Measurements from ENCODE around the gene SLC25A6. TPM values are rescaled to one million over a fixed set of nuclear protein-coding genes. Genes with fewer than 3 reads are reported as not detected.
"Not testable (repeated sequence)": the region's sequence is repeated elsewhere in the genome, so short reads cannot be mapped to it uniquely, and the experiment has no call there.

Gene SLC25A6
- total RNA-seq, 2 donors from 2014 or later = 402 to 411 TPM

DNA sequence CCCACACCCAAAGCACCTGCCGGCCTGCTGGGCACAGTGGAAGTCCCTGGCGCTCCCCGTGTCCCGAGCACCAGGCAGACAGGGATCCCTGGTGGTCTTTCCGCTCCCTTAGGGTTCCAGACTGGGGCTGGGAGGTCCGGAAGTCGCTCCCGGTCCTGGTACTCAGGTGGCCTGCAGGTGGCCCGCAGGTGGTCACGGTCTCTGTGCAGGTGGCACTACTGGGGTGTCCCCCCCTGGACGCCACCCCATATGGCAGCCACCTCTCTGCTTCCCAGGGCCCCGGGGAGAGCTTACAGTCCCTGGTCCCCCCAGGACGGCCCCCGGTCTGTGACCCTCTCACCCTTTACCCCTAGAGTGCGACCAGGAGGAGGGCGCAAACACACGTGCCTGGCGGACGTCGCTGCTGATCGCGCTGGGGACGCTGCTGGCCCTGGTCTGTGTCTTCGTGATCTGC lies 13.6 kb downstream of the SLC25A6 start:
- H3K27me3 Mint-ChIP-seq (ENCODE audit: low read depth) = no peaks in the 10 kb centered on the region
- DNase-seq (no peak), ATAC-seq (replicated peaks in 1 of 2) (peak in 1 of 2 donors; percentile 33)
- H3K27ac Mint-ChIP-seq = peak overlapping the region; percentile 63
- H3K4me1 Mint-ChIP-seq (ENCODE audit: low read depth) = no peaks in the 10 kb centered on the region
- no peaks in the 10 kb centered on the region for H3K9me3 Mint-ChIP-seq
- no peak overlapping the region for H3K4me3 Mint-ChIP-seq
- H3K36me3 Mint-ChIP-seq (ENCODE audit: insufficient read depth in 2 of 2) = peaks cover 0 to 2% of the 10 kb centered on the region in 2 donors

DNA sequence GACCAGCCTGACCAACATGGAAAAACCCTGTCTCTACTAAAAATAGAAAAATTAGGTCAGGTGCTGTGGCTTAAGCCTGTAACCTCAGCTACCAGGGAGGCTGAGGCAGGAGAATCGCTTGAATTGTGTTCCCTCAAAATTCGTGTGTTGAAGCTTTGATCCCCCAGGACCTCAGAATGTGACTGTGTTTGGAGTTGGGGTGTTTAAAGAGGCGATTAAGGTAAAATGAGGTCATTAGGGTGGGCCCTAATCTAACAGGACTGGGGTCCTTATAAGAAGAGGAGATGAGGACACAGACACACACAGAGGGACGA lies 23.6 kb downstream of the SLC25A6 start:
- H3K4me1 Mint-ChIP-seq (ENCODE audit: low read depth) = no peaks in the 10 kb centered on the region

GRCh38 chrX:1366363-1366762 lies 25.6 kb downstream of the SLC25A6 start:
- not testable (repeated sequence) for H3K9me3 Mint-ChIP-seq; ATAC-seq (replicated peaks in 1 of 2); H3K4me1 Mint-ChIP-seq (ENCODE audit: low read depth); H3K4me3 Mint-ChIP-seq; H3K27me3 Mint-ChIP-seq (ENCODE audit: low read depth); DNase-seq; H3K27ac Mint-ChIP-seq
- H3K36me3 Mint-ChIP-seq (ENCODE audit: insufficient read depth in 2 of 2) = peaks cover 7 to 11% of the 10 kb centered on the region in 2 donors

More for the DNA sequence above, 23.6 kb downstream of the SLC25A6 start:
- no peak overlapping the region for H3K4me3 Mint-ChIP-seq
- ATAC-seq (replicated peaks in 1 of 2) (no peak), DNase-seq (no peak)
- peaks cover 0 to 6% of the 10 kb centered on the region in 2 donors for H3K36me3 Mint-ChIP-seq (ENCODE audit: insufficient read depth in 2 of 2)
- H3K9me3 Mint-ChIP-seq = no peaks in the 10 kb centered on the region
- no peak overlapping the region for H3K27ac Mint-ChIP-seq
- no peaks in the 10 kb centered on the region for H3K27me3 Mint-ChIP-seq (ENCODE audit: low read depth)

GRCh38 chrX:1361910-1362309 lies 30.0 kb downstream of the SLC25A6 start:
- Mint-ChIP-seq H3K4me1 (ENCODE audit: low read depth) (no peaks in the 10 kb centered on the region), H3K27me3 (ENCODE audit: low read depth) (no peaks in the 10 kb centered on the region), H3K4me3 (no peak overlapping the region), H3K9me3 (peaks cover 4 to 5% of the 10 kb centered on the region in 2 donors), H3K27ac (peak overlapping the region; percentile 11), H3K36me3 (ENCODE audit: insufficient read depth in 2 of 2) (peaks cover 16 to 25% of the 10 kb centered on the region in 2 donors)
- ATAC-seq (replicated peaks in 1 of 2) = no peak
- no peak for DNase-seq

DNA sequence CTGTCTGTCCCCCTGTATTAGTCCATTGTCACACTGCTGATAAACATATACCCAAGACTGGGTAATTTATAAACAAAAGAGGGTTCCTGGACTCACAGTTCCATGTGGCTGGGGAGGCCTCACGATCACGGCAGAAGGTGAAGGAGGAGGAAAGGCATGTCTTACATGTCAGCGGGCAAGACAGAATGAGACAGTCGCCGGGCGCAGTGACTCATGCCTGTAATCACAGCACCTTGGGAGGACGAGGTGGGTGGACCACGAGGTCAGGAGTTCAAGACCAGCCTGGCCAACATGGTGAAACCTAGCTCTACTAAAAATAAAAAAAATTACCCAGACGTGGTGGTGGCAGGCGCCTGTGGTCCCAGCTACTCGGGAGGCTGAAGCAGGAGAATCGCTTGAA lies 30.6 kb downstream of the SLC25A6 start:
- no peak overlapping the region for H3K4me3 Mint-ChIP-seq
- H3K27me3 Mint-ChIP-seq (ENCODE audit: low read depth) = no peaks in the 10 kb centered on the region
- H3K4me1 Mint-ChIP-seq (ENCODE audit: low read depth) = no peaks in the 10 kb centered on the region
- DNase-seq (no peak), ATAC-seq (replicated peaks in 1 of 2) (no peak)
- H3K27ac Mint-ChIP-seq = no peak overlapping the region
- peaks cover 4 to 5% of the 10 kb centered on the region in 2 donors for H3K9me3 Mint-ChIP-seq
- H3K36me3 Mint-ChIP-seq (ENCODE audit: insufficient read depth in 2 of 2) = peaks cover 16 to 25% of the 10 kb centered on the region in 2 donors

- Mint-ChIP-seq H3K36me3 (ENCODE audit: insufficient read depth in 2 of 2) (peaks cover 16 to 25% of the 10 kb centered on the region in 2 donors), H3K27me3 (ENCODE audit: low read depth) (no peaks in the 10 kb centered on the region), H3K27ac (peak overlapping the region; percentile 9), H3K4me3 (no peak overlapping the region), H3K4me1 (ENCODE audit: low read depth) (no peaks in the 10 kb centered on the region), H3K9me3 (peaks cover 4 to 5% of the 10 kb centered on the region in 2 donors)
- no peak for ATAC-seq (replicated peaks in 1 of 2)
- DNase-seq = no peak
These were observed 31.7 kb downstream of the SLC25A6 start for GRCh38 chrX:1360171-1360570.

- Mint-ChIP-seq H3K4me3 (no peak overlapping the region), H3K27me3 (ENCODE audit: low read depth) (no peaks in the 10 kb centered on the region), H3K27ac (peak overlapping the region; percentile 2), H3K9me3 (peaks cover 4 to 5% of the 10 kb centered on the region in 2 donors), H3K4me1 (ENCODE audit: low read depth) (no peaks in the 10 kb centered on the region), H3K36me3 (ENCODE audit: insufficient read depth in 2 of 2) (peaks cover 16 to 22% of the 10 kb centered on the region in 2 donors)
- DNase-seq (no peak), ATAC-seq (replicated peaks in 1 of 2) (no peak)
These were observed 32.4 kb downstream of the SLC25A6 start for GRCh38 chrX:1359477-1359873.

GRCh38 chrX:1358793-1359476 lies 33.0 kb downstream of the SLC25A6 start:
- no peak overlapping the region for H3K4me3 Mint-ChIP-seq
- H3K9me3 Mint-ChIP-seq = peaks cover 4 to 5% of the 10 kb centered on the region in 2 donors
- no peaks in the 10 kb centered on the region for H3K27me3 Mint-ChIP-seq (ENCODE audit: low read depth)
- no peak overlapping the region for H3K27ac Mint-ChIP-seq
- no peak for ATAC-seq (replicated peaks in 1 of 2)
- no peaks in the 10 kb centered on the region for H3K4me1 Mint-ChIP-seq (ENCODE audit: low read depth)
- H3K36me3 Mint-ChIP-seq (ENCODE audit: insufficient read depth in 2 of 2) = peaks cover 16 to 22% of the 10 kb centered on the region in 2 donors
- DNase-seq = no peak

GRCh38 chrX:1357993-1358392 lies 33.9 kb downstream of the SLC25A6 start:
- ATAC-seq (replicated peaks in 1 of 2) = no peak
- H3K36me3 Mint-ChIP-seq (ENCODE audit: insufficient read depth in 2 of 2) = peaks cover 16 to 22% of the 10 kb centered on the region in 2 donors
- no peak for DNase-seq

DNA sequence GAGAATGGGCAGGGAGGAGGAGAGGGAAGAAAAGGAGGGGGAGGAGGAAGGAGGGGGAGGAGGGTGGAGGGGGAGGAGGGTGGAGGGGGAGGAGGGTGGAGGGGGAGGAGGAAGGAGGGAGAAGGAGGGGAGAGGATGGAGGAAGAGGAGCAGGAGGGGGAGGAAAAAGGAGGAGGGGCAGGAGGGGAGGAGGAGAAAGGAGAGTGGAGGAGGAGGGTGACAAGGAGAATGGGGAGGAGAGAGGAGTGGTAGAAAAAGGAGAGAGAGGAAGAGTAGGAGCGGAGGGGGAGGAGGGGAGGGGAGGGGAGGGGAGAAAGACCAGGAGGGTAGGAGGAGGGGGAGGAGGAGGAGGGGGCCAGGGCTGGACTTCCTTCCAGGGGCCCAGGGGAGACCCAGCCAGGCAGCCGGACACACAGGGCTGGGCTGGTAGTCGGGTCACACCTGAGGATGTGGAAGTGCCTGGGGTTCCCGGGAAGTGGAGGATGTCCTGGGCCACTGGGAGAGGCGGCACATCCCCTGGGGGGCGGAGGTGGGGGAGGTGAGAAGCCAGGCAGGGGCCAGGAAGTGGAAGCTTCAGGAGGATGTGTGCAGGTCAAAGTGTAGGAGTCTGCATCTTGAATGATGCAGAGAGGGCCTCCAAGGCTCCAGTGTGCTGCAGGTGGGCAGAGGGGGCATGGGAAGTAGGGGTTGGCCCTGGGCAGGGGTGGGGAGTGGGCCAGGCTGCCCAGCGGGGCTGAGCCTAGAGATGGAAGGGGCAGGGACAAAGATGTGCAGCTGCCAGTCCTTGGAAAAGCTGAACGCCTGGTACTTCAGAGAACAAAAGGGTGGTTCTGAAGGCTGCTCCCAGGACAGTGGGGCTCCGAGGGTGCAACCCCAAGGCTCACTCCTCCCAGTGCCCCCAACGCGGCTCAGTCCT lies 36.5 kb downstream of the SLC25A6 start:
- peaks cover 4 to 5% of the 10 kb centered on the region in 2 donors for H3K9me3 Mint-ChIP-seq
- H3K27me3 Mint-ChIP-seq (ENCODE audit: low read depth) = no peaks in the 10 kb centered on the region
- H3K4me1 Mint-ChIP-seq (ENCODE audit: low read depth) = no peaks in the 10 kb centered on the region
- no peak for DNase-seq
- peak; percentile 21 to 39 for ATAC-seq (replicated peaks in 1 of 2)
- no peak overlapping the region for H3K27ac Mint-ChIP-seq
- no peak overlapping the region for H3K4me3 Mint-ChIP-seq
- H3K36me3 Mint-ChIP-seq (ENCODE audit: insufficient read depth in 2 of 2) = peaks cover 11 to 17% of the 10 kb centered on the region in 2 donors

More at GRCh38 chrX:1357993-1358392, 33.9 kb downstream of the SLC25A6 start:
- H3K27ac Mint-ChIP-seq = no peak overlapping the region
- no peak overlapping the region for H3K4me3 Mint-ChIP-seq
- H3K27me3 Mint-ChIP-seq (ENCODE audit: low read depth) = no peaks in the 10 kb centered on the region
- peaks cover 4 to 5% of the 10 kb centered on the region in 2 donors for H3K9me3 Mint-ChIP-seq
- H3K4me1 Mint-ChIP-seq (ENCODE audit: low read depth) = no peaks in the 10 kb centered on the region

DNA sequence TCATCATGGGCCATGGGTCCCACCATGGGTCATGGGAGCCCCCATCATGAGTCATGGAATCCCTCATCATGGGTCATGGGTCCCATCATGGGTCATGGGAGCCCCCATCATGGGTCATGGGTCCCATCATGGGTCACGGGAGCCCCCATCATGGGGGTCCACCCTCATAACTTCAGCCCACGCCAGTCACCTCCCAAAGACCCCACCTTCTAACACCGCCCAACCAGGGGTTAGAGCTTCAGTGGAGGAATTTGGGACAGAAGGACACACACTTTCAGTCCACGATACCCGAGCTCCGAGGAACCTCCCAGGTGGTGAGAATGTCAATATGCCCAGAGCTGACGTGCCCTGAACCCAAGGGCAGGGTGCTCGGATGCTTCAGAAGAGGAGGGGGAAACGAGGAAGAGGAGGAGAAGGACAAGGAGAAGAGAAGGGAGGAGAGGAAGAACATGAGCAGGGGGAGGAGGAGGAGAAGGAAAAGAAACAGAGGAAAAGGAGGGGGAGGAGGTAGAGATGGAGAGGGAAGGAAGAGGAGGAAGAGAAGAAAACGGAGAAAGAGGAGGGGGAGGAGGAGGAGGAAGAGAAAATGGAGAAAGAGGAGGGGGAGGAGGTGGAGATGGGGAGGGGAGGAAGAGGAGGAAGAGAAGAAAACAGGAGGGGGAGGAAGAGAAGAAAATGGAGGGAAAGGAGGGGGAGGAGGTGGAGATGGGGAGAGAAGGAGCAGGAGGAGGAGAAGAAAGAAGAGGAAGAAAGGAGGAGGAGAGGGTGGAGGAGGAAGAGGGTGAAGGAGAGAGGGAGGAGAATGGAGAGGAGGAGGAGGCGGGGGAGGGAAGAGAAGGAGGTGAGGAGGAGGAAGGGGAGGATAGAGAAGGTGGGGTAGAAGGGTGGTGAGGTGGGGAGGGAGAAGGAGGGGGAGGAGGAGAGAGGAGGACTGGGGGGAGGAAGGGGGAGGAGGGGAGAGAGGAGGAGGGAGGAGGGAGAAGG lies 37.6 kb downstream of the SLC25A6 start:
- no peak overlapping the region for H3K27ac Mint-ChIP-seq
- no peak overlapping the region for H3K4me3 Mint-ChIP-seq
- no peaks in the 10 kb centered on the region for H3K4me1 Mint-ChIP-seq (ENCODE audit: low read depth)
- H3K9me3 Mint-ChIP-seq = peaks cover 1% of the 10 kb centered on the region in 2 donors
- ATAC-seq (replicated peaks in 1 of 2) (no peak), DNase-seq (no peak)
- peaks cover 6 to 12% of the 10 kb centered on the region in 2 donors for H3K36me3 Mint-ChIP-seq (ENCODE audit: insufficient read depth in 2 of 2)
- no peaks in the 10 kb centered on the region for H3K27me3 Mint-ChIP-seq (ENCODE audit: low read depth)

DNA sequence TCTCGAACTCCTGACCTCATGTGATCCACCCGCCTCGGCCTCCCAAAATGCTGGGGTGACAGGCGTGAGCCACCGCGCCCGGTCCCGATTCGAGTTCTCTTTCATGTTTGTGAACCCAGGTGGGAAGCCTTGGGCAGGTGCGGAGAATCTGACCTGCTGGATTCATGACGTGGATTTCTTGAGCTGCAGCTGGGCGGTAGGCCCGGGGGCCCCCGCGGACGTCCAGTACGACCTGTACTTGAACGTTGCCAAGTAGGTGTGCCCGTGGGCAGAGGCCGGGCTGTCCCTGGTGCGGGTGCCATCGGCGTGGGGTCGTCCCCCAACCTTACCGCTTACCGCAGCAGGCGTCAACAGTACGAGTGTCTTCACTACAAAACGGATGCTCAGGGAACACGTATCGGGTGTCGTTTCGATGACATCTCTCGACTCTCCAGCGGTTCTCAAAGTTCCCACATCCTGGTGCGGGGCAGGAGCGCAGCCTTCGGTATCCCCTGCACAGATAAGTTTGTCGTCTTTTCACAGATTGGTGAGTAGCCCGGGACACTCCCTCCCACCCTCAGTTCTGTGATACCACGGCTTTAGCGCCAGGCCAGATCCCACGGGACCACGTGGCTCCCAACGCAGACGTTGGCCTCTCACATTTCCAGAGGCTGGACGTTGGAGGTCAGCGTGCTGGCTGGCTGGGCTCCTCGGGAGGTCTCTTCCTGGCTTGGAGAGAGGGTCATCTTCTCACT lies 39.8 kb downstream of the SLC25A6 start:
- Mint-ChIP-seq H3K9me3 (no peaks in the 10 kb centered on the region), H3K27ac (no peak overlapping the region), H3K4me1 (ENCODE audit: low read depth) (no peaks in the 10 kb centered on the region), H3K27me3 (ENCODE audit: low read depth) (no peaks in the 10 kb centered on the region), H3K4me3 (no peak overlapping the region), H3K36me3 (ENCODE audit: insufficient read depth in 2 of 2) (peaks cover 0 to 2% of the 10 kb centered on the region in 2 donors)
- ATAC-seq (replicated peaks in 1 of 2) = no peak
- DNase-seq = no peak
